GM10248 (cell line): ENCODE results near the gene WDTC1.

ENCODE experiments used
- CTCF ChIA-PET: fragments of 300-600 bp; sonication (Branson Sonifier 250); formaldehyde crosslinking; extraction: SDS; loops from one replicate; lab custom pipeline; 2021; ENCODE audit warnings: antibody characterized with exemption; lab: Yijun Ruan, JAX
- POLR2A ChIA-PET: fragments of 350-650 bp; sonication (Branson Sonifier 250); formaldehyde crosslinking; extraction: SDS; loops from one replicate; lab custom pipeline; 2020; ENCODE audit warnings: antibody characterized with exemption; lab: Yijun Ruan, JAX
- DNase-seq: peaks from one replicate; pipeline ENCODE4 v3.0.0; 2012; ENCODE audit errors: extremely low spot score
- TF ChIP-seq, protein P1 (sequence below): IDR thresholded peaks from 2 replicates; pipeline ENCODE4 v1.5.1; 2012; ENCODE audit warnings: mild to moderate bottlenecking, low read depth; ENCODE audit errors: extremely low read depth, missing control alignments, control extremely low read depth

Gene WDTC1

DNA sequence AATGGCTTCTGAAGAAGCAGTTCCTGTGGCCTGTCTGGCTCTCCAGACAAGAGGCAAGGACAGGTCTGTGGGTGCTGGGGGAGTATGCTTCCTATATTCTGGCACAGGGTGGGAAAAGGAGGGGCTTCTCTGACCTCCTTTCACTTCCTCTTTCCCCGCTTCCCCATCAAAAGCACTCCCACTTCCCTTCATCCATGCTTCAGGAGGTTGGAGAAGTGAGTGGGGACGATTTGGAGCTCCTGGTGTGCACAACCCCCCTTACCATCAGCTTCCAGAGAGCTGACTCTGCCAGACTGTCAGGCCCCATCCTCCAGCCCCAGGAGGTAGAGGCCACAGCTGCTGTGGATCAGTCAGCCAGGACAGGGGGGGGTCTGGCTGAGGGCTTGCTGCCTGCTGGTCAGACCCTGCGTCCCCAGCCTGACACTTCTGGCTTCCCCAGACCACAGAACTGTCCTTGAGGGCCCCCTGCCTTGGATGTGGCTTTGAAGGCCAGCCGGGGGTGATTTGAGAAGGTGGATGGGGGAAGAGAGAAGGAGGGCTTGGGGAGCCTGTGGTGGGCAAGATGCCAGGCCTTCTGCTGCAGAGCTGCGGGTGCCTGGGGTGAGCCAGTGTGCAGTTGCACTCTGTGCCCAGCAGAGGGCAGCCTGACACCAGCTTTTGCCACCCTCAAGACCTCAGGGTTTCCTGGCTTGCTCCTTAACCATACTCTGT lies 66.1 kb downstream of the WDTC1 start:
- DNase-seq = peak; percentile 90
- CTCF ChIA-PET = interaction anchor here (0.7 to 12.4 kb wide), 46 partner anchors 10 to 777 kb away, joined by 3 to 324 read pairs (median 6); partner anchors contain the start of genes AHDC1, CD164L2, GPR3 and MAP3K6
- TF ChIP-seq, protein P1, sequence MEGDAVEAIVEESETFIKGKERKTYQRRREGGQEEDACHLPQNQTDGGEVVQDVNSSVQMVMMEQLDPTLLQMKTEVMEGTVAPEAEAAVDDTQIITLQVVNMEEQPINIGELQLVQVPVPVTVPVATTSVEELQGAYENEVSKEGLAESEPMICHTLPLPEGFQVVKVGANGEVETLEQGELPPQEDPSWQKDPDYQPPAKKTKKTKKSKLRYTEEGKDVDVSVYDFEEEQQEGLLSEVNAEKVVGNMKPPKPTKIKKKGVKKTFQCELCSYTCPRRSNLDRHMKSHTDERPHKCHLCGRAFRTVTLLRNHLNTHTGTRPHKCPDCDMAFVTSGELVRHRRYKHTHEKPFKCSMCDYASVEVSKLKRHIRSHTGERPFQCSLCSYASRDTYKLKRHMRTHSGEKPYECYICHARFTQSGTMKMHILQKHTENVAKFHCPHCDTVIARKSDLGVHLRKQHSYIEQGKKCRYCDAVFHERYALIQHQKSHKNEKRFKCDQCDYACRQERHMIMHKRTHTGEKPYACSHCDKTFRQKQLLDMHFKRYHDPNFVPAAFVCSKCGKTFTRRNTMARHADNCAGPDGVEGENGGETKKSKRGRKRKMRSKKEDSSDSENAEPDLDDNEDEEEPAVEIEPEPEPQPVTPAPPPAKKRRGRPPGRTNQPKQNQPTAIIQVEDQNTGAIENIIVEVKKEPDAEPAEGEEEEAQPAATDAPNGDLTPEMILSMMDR = peak; percentile 99
- POLR2A ChIA-PET = interaction anchor here (0.5 to 1.9 kb wide), 3 partner anchors 72 to 1744 kb away, joined by 3 to 6 read pairs (median 4); no protein-coding TSS in a partner anchor

DNA sequence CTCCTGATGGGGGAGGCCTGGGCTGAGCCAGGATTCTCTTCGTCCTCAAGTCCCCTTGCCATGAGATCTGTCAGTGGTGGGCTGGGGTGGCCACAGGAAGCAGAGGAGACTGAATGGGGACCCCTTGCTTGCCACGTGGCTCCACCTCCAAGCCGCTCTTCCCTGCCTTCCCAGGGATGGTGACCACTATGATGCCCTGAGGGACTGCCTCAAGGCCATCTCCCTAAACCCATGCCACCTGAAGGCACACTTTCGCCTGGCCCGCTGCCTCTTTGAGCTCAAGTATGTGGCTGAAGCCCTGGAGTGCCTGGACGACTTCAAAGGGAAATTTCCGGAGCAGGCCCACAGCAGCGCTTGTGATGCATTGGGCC lies 66.6 kb downstream of the WDTC1 start:
- TF ChIP-seq, protein P1 = no peak
- no peak for DNase-seq
- ChIA-PET CTCF (interaction anchor here (0.7 to 12.4 kb wide), 36 partner anchors 10 to 776 kb away, joined by 3 to 324 read pairs (median 6); partner anchors contain the start of genes AHDC1, CD164L2, GPR3 and MAP3K6), POLR2A (interaction anchor here (0.5 to 1.9 kb wide), 2 partner anchors 71 to 97 kb away, joined by 4 to 6 read pairs; no protein-coding TSS in a partner anchor)

DNA sequence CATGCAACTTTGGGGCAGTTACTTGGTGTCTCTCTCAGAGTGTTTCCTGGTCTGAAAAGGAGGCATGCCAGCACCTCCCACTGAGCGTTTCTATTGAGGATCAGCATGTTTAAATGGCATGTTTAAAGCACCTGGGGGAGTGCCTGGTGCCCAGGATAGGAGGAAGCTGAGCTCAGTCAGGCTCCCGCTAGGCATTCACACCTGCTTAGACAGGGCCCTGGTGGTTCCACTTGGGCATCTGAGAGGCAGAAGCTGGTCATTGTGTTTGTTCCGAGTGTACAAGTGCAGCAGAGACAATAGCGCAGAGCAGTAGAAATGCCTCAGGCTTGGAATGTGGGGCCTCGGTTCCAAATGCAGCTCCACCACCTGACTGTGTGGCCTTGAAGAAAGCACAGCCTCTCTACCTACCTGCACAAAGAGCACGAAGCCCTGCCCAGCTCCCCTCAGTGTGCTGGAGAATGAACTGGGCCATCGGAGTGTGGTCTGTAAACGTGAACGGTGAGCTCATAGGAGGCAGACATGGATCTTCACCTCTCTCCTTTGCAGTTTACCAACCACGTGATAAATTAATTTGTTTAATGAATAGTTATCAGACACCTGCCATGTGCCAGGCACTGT lies 67.3 kb downstream of the WDTC1 start:
- ChIA-PET POLR2A (interaction anchor here (0.6 kb wide), 2 partner anchors 93 to 95 kb away, joined by 3 to 4 read pairs; no protein-coding TSS in a partner anchor), CTCF (interaction anchor here (0.9 to 12.4 kb wide), 26 partner anchors 10 to 368 kb away, joined by 3 to 324 read pairs (median 10); partner anchors contain the start of genes AHDC1, CD164L2, GPR3 and MAP3K6)
- DNase-seq = no peak
- TF ChIP-seq, protein P1 = no peak

DNA sequence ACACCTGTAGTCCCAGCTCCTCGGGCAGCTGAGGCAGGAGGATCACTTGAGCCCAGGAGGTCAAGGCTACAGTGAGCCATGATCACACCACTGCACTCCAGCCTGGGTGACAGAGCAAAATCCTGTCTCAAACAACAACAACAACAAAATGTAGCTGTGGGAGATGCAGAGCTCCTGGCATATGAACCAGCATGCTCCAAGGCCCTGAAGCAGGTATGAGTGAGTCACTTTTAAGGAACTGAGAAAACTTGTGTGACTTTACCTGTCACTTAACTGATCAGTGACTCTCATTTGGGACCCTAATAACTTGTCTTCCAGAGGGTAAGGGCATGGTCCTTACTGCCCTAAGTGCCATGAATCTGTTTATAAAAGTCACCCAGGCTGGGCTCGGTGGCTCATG lies 68.2 kb downstream of the WDTC1 start:
- POLR2A ChIA-PET = no interaction called here
- DNase-seq = no peak
- CTCF ChIA-PET = interaction anchor here (1.0 to 12.4 kb wide), 17 partner anchors 9 to 360 kb away, joined by 3 to 324 read pairs (median 37); partner anchors contain the start of genes AHDC1, CD164L2, GPR3 and MAP3K6
- TF ChIP-seq, protein P1 = no peak

DNA sequence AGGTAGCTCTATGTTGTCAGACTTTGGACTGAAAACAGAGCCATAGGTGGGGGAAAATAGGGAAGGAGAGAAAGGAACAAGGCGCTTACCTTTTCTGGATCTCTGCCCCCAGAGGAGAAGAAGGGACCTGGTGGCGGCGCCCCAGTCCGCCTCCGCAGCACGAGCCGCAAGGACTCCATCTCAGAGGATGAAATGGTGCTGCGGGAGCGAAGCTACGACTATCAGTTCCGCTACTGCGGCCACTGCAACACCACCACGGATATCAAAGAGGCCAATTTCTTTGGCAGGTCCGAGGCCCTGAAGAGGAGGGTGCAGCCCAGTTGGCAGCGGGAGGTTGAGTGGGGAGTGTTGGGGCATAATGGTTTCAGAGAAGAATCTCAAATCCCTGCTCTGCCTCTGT lies 69.1 kb downstream of the WDTC1 start:
- TF ChIP-seq, protein P1 = no peak
- ChIA-PET CTCF (interaction anchor here (6.1 to 18.3 kb wide), 9 partner anchors 5 to 303 kb away, joined by 37 to 324 read pairs (median 154); partner anchors contain the start of genes AHDC1, CD164L2 and GPR3), POLR2A (no interaction called here)
- no peak for DNase-seq

DNA sequence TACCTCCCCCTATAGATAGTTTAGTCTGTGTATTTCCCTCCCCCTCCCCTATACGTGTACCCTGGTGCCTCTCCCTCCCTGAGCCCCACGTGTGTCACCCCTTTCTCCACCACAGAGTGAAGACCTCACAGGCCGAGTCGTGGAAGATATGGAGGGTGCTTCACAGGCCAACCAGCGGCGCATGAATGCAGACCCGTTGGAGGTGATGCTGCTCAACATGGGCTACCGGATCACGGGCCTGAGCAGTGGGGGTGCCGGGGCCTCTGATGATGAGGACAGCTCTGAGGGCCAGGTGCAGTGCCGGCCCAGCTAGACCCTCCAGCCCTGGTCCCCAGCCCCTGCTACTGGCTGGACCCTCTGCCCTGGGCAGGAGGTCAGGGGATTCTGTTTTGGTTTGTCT lies 71.6 kb downstream of the WDTC1 start:
- CTCF ChIA-PET = interaction anchor here (18.3 kb wide), 1 partner anchor 8 kb away, joined by 234 read pairs; no protein-coding TSS in a partner anchor
- TF ChIP-seq, protein P1 = no peak

More for the DNA sequence above, 71.6 kb downstream of the WDTC1 start:
- POLR2A ChIA-PET = no interaction called here
- DNase-seq = no peak
